NCI-H82 treated with DMSO at 0.1 percent for 48 hours (cell line): ENCODE measurements around the gene DNAH7.
"Not testable (repeated sequence)": the region's sequence is repeated elsewhere in the genome, so short reads cannot be mapped to it uniquely, and the experiment has no call there.

ENCODE experiments used
- DNase-seq: peaks from one replicate; lab custom pipeline; 2025; ENCODE audit not compliant: unreplicated experiment; lab: John Stamatoyannopoulos, UW

Gene DNAH7

DNA sequence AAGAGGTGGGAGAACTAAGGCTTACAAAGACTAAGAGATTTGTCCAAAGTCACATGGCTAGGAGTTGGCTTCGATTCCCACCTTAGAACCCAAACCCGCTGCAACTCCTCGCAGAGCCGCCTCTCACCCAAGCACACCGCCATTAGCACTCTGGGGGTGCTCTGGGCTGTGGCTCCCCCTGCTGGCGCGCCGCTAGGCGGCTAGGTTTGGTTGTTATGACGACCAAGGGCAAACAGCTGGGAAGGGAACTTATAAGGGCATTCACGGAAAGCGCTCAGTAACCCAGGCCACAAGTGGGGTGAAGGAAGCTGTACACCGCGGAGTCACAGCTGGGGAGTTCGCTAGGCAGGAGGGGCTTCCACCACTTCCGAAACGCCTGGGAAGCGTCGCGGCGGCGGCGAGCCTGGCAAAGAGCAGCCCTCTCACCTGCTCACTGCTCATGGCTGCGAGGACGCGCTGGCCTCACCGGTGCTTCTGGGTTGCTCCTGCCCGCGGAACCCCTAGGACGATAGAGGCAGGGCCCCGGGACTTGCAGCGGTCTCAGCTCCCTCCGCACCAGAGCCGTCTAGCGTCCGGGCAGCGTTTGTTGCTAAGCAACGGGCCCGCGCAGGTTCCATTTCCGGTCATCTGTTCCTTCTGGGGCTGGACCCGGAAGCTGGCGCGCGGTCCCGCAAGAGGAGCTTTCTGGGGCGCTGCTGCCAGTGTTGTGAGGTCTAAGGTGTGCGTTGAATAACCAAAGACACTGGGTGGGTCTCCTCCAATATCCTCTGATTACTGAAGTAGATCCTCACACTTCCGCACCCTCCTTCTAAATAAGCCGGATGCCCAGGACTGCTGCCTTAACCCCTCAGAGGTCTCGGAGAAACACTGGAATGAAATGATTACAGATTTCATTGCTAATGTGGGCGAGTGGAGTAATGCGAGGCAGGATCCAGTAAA is at the start of gene DNAH7:
Gene DNAH7, minus strand, starts transcription at position 567 of the 939 bp plus-strand sequence. Its CDS starts 126 bp downstream, at position 441.
- peak; percentile 56 for DNase-seq

- no peak for DNase-seq
Measured at GRCh38 chr2:196117214-196117705, 48.6 kb upstream of the DNAH7 start.

GRCh38 chr2:196113061-196113974 is 44.7 kb upstream of the DNAH7 start:
- DNase-seq: no peak

DNA sequence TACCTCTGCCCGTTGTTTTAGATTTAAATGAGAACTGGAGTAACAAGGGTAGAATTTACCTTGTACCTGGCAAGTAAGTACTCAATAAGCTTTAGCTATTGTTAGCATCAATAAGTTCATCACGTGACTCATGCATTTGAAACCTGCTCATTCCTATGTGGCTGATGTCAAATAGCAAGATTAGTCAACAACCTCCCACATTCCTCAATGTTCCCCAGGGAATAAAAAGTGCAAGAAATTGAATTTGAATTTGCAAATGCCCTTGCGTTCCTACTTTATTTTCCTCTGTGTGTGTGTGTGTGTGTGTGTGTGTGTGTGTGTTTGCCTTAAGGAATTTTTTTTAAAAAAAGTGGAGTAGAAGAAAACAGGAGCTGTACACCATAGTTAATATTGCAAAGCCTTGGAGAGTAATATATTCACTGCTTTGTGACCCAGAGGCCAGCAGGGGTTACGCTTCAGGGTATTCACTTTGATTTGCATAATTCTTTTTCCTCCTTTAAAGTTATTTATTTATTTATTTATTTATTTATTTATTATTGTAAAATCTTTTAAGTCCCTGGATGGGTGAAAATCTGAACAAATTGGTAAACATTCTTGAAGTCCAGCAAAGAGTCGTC is 43.9 kb upstream of the DNAH7 start:
- no peak for DNase-seq

DNA sequence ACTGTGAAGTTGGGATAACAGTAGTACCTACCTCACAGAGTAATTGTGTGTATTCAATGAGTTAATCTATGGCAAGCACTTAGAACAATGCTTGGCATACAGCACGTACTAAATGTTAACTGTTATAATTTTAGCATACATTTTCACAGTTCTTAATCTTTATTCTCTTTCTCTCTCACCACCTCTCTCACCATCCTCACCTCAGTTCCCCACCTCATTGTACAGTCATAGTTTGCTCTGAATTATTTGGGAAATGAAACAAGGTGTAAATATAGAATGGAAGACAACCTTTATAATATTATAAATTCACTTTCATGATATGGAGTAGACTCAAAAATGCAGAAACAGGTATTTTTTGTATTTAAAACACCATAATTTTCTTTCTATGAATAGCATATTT is 40.0 kb upstream of the DNAH7 start:
- no peak for DNase-seq

DNA sequence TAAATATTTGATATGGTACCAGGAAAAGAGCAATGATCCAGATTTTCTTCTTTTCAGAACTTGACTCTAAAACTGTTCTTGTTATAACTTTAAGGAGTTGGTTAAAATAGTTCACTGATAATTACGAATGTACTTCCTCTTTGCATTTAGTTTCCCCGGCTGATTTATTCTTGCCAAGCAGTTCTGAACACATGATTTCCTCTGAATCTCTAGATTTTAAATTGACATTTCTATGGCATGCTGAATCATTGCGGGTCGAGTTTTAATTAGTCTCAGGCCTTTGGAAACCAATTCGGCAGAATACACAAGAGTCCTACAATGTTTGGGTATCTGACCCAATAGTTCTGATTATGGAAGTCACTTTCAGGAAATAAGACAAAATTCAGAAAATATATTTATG is 37.3 kb upstream of the DNAH7 start:
- DNase-seq: no peak

DNA sequence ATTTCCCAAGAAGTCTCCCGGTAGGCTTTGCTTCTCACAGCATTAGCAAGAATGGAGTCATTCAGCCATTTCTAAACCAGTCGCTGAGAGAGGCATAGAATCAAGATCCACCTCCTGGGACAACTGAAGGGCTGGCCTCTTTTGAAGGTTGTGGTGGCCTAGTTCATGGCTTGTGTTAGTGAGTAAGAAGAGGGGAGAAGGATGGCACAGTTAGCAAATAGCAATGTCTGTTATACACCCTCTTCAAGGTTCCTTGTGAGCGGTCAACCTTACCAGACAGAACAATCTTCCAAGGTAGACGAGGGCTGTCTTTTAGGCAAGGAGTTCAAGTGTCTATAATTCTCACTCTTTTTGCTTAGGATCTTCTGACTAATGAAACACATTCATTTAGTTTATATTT is 35.4 kb upstream of the DNAH7 start:
- DNase-seq: no peak

GRCh38 chr2:196103626-196104025 is 35.0 kb upstream of the DNAH7 start:
- DNase-seq: no peak

- no peak for DNase-seq
Measured at GRCh38 chr2:196101325-196101991, 32.8 kb upstream of the DNAH7 start.

DNA sequence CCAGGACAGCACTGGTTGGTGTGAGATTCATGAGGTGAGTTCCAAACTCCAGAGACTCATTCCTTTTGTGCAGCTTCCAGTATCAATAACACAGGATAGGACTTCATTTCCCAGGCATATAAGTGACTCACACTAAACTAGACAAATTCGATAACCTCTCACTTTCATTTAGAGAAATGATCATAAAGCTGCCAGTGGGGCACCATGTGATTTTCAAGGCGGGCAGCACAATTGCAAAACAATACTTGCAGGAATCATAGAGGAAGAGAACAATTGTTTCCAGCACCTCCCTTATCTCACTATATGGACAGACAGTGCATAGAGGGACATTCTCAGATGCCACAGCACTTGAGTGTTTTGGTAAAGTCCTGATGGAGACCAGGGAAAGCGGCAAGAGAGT is 31.3 kb upstream of the DNAH7 start:
- no peak for DNase-seq

DNA sequence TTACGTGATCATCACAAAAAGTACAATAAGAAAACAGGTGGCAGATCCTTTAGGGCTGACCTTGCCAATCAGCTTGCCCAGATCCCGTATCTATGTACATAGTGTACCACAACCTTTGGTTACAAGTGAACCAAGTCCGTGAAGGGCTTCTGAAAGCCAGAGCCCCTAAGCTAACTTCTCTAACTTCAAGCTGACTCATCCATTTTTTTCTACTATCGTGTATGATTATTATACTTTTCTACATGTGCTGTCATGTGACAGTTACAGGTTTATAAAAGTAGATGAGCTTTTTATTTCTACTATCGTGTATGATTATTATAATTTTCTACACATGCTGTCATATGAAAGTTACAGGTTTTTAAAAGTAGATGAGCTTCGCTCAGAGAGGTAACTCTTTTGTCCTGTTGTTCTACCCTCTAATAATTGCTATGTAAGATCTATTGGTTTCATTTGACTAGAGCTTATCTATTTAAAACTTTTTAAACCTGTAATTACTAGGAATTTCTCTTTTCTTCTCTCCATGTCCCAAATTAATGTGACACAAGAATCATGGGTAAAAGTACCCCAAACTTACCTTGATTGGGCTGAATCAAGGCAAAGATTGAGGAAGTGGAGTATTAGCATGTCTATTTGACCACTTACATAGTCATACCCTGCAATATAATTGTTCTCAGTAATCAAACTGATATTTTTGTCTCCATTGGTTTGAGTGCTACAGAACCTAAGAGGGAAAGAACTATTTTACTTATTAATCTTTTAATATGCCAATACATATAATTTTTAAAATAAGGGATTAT is 29.4 kb upstream of the DNAH7 start:
- no peak for DNase-seq

DNA sequence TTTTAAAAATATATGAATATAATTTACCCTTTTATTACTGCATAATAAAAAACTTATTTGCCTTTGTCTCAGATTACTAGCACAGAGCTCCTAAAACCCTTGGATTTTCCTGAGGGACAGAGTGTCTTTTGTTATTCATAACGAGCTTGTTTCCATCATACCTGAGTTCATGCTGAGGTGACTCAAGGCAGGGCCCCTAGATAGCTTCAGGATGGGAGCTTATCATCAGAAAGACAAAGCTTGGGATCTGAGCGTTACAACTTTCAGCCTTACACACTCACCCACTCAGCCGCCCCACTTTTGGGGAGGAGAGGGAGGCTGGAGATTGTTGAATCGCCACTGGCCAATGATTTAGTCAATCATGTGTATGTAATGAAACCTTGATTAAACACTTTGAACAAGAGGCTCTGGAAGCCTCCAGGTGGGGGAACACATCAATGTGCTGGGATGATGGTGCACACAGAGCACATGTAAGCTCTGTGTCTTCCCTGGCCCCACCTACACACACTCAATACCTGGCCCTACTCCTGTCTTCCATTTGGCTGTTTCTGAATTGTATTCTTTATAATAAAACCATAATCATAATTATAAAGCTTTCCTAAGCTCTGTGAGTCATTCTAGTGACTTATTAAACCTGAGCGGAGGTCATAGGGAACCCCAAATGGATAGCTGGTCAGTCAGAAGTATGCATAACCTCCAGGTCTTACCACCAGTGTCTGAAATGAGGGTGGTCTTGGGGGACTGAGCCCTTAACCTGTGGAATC is 28.5 kb upstream of the DNAH7 start:
- no peak for DNase-seq

DNA sequence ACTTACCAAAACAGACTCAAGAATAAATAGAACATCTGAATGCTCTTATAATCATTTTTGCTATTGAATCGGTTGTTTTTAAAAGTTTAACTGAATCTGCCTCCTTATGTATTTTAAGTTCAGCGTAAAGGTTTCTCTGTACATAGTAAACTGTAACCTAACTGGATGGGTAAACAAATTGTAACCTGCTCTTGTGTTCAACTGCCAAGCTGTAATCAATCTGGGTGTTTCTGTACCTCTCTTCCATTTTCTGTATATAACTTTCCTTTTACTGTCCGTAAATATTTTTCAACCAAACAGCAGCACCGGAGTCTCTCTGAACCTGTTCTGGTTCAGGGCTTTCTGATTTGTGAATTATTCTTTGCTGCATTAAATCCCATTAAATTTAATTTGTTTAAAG is 27.6 kb upstream of the DNAH7 start:
- no peak for DNase-seq

DNA sequence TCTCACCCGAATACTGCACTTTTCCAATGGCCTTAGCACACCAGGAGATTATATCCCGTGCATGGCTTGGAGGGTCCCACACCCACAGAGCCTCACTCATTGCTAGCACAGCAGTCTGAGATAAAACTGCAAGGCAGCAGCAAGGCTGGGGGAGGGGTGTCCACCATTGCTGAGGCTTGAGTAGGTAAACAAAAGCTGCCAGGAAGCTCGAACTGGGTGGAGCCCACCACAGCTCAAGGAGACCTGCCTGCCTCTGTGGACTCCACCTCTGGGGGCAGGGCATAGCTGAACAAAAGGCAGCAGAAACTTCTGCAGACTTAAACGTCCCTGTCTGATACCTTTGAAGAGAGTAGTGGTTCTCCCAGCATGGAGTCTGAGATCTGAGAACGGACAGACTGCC is 20.8 kb upstream of the DNAH7 start:
- not testable (repeated sequence) for DNase-seq

DNA sequence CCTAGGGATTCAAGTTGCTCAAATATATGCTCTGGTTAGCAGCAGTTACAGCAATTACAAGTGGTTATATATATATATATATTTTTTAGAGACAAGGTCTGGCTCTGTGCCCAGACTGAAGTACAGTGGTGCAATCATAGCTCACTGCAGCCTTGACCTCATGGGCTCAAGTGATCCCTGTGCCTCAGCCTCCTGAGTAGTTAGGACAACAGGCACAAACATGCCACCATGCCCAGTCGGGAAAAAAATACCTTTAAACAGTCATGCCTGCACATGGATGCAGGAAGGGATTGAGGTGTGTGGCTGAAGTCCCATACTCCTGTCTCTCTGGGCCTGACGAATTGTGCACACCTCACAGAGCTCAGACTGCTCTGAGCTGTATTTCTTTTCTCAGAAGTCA is 19.6 kb upstream of the DNAH7 start:
- no peak for DNase-seq

DNA sequence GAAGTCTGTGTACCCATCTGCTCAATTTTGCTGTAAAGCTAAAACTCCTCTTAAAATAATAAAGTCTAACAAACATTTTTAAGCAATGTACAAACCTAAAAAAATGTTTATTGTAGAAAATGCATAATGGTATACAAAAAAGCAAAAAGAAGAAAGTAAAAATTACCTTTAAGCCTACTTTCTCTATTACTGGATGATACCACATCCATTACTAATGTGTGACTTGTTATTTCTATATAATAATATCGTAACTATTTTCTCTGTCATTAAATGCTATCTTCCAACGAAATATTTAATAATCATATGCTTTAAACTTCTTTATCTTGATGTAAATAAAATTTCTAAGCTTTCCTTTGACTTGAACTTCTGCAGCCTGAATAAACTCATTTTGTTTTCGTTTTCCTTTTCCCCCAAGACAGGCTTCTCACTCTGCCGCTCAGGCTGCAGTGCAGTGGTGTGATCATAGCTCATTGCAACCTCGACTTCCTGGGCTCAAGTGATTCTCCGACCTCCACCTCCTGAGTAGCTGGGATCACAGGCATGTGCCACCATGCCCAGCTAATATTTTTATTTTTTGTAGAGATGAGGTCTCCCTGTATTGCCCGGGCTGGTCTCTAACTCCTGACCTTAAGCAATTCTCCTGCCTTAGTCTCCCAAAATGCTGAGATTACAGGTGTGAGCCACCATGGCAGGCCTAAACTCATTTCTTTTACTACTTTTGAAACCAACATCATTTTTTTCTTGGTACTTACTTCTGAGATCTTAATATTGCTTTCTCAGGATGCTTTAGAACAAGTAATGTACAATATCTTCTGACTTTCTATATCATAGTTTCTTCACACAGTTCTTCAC is 18.1 kb upstream of the DNAH7 start:
- DNase-seq: no peak

GRCh38 chr2:196083601-196084000 is 15.0 kb upstream of the DNAH7 start:
- no peak for DNase-seq

- DNase-seq: no peak
Measured at GRCh38 chr2:196080526-196080925, 11.9 kb upstream of the DNAH7 start.
